ENCODE data around the gene ING2. TPM values are rescaled to one million over a fixed set of nuclear protein-coding genes. Genes with fewer than 3 reads are reported as not detected.

The ING2 gene
- total and polyA plus RNA-seq, 10 of the 15 experiments (the other 5 are each of a cell fraction or from before 2014, with no cell fraction given): 3.3 to 16.1 (median 10.9) TPM

DNA sequence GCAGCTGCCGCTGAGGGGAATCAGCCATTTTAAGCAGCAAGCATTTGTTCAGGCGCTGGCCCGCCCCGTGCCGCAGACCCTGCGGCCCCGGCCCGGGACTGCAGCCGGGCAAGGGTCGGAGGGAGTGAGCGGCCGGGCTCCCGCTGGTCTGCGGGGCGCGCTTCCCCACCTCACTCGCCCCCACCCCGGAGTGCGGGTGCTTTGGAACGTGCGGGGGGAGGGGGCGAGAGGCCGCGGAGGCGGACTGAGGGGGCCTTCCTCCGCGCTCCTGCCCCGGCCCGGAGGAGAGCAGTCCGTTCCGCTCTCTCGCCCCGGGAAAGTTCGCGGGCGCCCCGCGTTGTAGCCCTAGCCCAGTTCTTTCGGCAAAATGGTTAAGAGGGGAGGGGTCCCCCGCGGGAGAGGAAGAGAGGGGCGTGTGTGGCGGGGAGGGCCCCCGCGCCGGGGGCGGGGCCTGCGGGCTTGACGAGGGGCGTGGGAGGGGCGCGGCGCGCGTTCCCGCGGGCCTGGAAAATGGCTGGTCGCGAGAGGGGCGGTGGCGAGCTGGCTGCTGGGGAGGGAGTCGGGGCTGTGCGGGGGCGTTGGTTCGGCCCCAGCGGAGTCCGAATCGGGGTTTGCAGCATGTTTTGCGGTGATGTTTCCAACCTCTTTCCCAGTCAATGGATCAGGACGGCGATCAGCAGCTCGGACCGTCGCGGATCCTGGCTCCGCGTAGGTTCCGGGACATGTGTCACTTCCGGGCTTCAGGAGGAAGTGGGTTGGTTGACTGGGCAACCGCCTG is 942 bp downstream of the ING2 start (continued):
- TF ChIP-seq ZBTB4 (CRISPR knock-in tag; IDR thresholded peaks at IDR 0.05) (no peak), POLR2A (IDR thresholded peaks at IDR 0.05; ENCODE audit: low read depth, low read length) (peak; percentile 88), STAT3 (IDR thresholded peaks at IDR 0.05; ENCODE audit: low read depth, low read length) (no peak), ATF3 (IDR thresholded peaks at IDR 0.05; ENCODE audit: borderline replicate concordance, extremely low read depth, low read depth, low read length) (no peak), TAF1 (IDR thresholded peaks at IDR 0.05; ENCODE audit: borderline replicate concordance, low read depth, low read length) (peak; percentile 61; the same call in 1 of the 2 replicates), CTCF (IDR thresholded peaks at IDR 0.05 in 2 of 3, conservative IDR thresholded peaks at IDR 0.05 in 1 of 3; ENCODE audit: control insufficient read depth in 2 of 3, extremely low read depth in 1 of 3, insufficient read depth in 1 of 3, low read depth in 3 of 3, low read length in 3 of 3) (0 out of 6 replicates have a peak, but pooled peaks of 1 of the 3 experiments have one; percentile 2), RAD21 (IDR thresholded peaks at IDR 0.05; ENCODE audit: insufficient read depth, low read depth, low read length) (no peak), CREB1 (IDR thresholded peaks at IDR 0.05; ENCODE audit: low read depth) (peak; percentile 88), ESRRA (IDR thresholded peaks at IDR 0.05; ENCODE audit: low read length) (no peak), ZSCAN29 (IDR thresholded peaks at IDR 0.05) (no peak), CHD2 (IDR thresholded peaks at IDR 0.05; ENCODE audit: borderline replicate concordance, low read depth, low read length) (0 out of 2 replicates have a peak, but pooled peaks have one; percentile 4), MEF2A (IDR thresholded peaks at IDR 0.05; ENCODE audit: insufficient read depth, low read depth, low read length) (no peak), MEF2B (IDR thresholded peaks at IDR 0.05; ENCODE audit: partially characterized antibody, poor library complexity, severe bottlenecking) (peak; percentile 37), CEBPZ (IDR thresholded peaks at IDR 0.05; ENCODE audit: low read depth, low read length) (no peak), ZNF207 (IDR thresholded peaks at IDR 0.05; ENCODE audit: borderline replicate concordance) (peak; percentile 38; the same call in 1 of the 2 replicates), MTA2 (IDR thresholded peaks at IDR 0.05; ENCODE audit: low read depth) (0 out of 2 replicates have a peak, but pooled peaks have one; percentile 15), HDGF (IDR thresholded peaks at IDR 0.05) (peak; percentile 79; the same call in 1 of the 2 replicates)
- TF ChIP-seq, protein P1, sequence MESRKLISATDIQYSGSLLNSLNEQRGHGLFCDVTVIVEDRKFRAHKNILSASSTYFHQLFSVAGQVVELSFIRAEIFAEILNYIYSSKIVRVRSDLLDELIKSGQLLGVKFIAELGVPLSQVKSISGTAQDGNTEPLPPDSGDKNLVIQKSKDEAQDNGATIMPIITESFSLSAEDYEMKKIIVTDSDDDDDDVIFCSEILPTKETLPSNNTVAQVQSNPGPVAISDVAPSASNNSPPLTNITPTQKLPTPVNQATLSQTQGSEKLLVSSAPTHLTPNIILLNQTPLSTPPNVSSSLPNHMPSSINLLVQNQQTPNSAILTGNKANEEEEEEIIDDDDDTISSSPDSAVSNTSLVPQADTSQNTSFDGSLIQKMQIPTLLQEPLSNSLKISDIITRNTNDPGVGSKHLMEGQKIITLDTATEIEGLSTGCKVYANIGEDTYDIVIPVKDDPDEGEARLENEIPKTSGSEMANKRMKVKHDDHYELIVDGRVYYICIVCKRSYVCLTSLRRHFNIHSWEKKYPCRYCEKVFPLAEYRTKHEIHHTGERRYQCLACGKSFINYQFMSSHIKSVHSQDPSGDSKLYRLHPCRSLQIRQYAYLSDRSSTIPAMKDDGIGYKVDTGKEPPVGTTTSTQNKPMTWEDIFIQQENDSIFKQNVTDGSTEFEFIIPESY (IDR thresholded peaks at IDR 0.05): no peak
